IMR-90 (cell line): ENCODE data around the gene ITM2C. TPM values are rescaled to one million over a fixed set of nuclear protein-coding genes. Genes with fewer than 3 reads are reported as not detected.
A peak's percentile ranks its signal among the peaks of the same experiment; 100 is the strongest.

Experiments used
- ATAC-seq: fragments of 200-7000 bp; cut with Tn5 transposase; 2 replicates; pipeline ENCODE4 v1.9.1; 2020; ENCODE audit warnings: low read depth, mild to moderate bottlenecking, moderate library complexity
- BruUV-seq: library from RNA; stranded (reverse); fragments of 400-500 nt; replicated peaks from 2 replicates; lab custom pipeline; 2021; lab: Mats Ljungman, UMichigan
- CTCF ChIA-PET: fragments of 300-600 bp; formaldehyde crosslinking; extraction: SDS; loops from one replicate; lab custom pipeline; 2021; ENCODE audit warnings: antibody characterized with exemption; lab: Yijun Ruan, JAX
- POLR2A ChIA-PET: fragments of 300-600 bp; sonication (Branson Sonifier 250); formaldehyde crosslinking; loops from one replicate; lab custom pipeline; 2022; ENCODE audit warnings: antibody characterized with exemption; ENCODE audit not compliant: unreplicated experiment; lab: Charles Lee
- DNase-seq: peaks from one replicate; pipeline ENCODE4 v3.0.0; 2013
- H2AFZ ChIP-seq: replicated peaks from 2 replicates; pipeline ENCODE3; 2013; ENCODE audit warnings: low read length, mild to moderate bottlenecking; ENCODE audit not compliant: poor library complexity
- H2AK5ac ChIP-seq: 2 replicates; pipeline ENCODE4 v1.6.1; 2013; ENCODE audit warnings: low read depth, low read length, inconsistent platforms
- H2AK9ac ChIP-seq: replicated peaks from 2 replicates; pipeline ENCODE3; 2013; ENCODE audit warnings: mild to moderate bottlenecking, low read depth, low read length, moderate library complexity; ENCODE audit not compliant: poor library complexity
- H2BK120ac ChIP-seq: 2 replicates; pipeline ENCODE4 v1.6.1; 2013; ENCODE audit warnings: low read depth, low read length, inconsistent platforms
- H2BK15ac ChIP-seq: 3 replicates; pipeline ENCODE4 v1.6.1; 2013; ENCODE audit warnings: low read depth, low read length, inconsistent platforms
- H2BK20ac ChIP-seq: 2 replicates; pipeline ENCODE4 v1.6.1; 2013; ENCODE audit warnings: low read depth, mild to moderate bottlenecking, inconsistent platforms, low read length, moderate library complexity
- H2BK5ac ChIP-seq: 2 replicates; pipeline ENCODE4 v1.6.1; 2013; ENCODE audit warnings: mild to moderate bottlenecking, low read depth, low read length, inconsistent platforms; ENCODE audit not compliant: poor library complexity, severe bottlenecking
- H3K14ac ChIP-seq: replicated peaks from 2 replicates; pipeline ENCODE4 v1.6.1; 2013; ENCODE audit warnings: low read depth, low read length, inconsistent platforms
- H3K18ac ChIP-seq: 2 replicates; pipeline ENCODE4 v1.6.1; 2013; ENCODE audit warnings: low read depth, low read length, control low read depth
- H3K23ac ChIP-seq: 2 replicates; pipeline ENCODE4 v1.6.1; 2013; ENCODE audit warnings: low read depth, low read length, inconsistent platforms
- H3K27ac ChIP-seq: 2 replicates; pipeline ENCODE4 v1.5.1; 2013; ENCODE audit warnings: mild to moderate bottlenecking, control low read depth, low read length; ENCODE audit not compliant: insufficient read depth
- H3K27me3 ChIP-seq: 2 replicates; pipeline ENCODE4 v1.6.1; 2013; ENCODE audit warnings: low read length; ENCODE audit not compliant: control insufficient read depth, insufficient read depth
- H3K36me3 ChIP-seq: 2 replicates; pipeline ENCODE4 v1.6.1; 2013; ENCODE audit warnings: low read length, mixed read lengths; ENCODE audit not compliant: control insufficient read depth, insufficient read depth
- H3K4ac ChIP-seq: 2 replicates; pipeline ENCODE4 v1.6.1; 2013; ENCODE audit warnings: low read depth, low read length, inconsistent platforms
- H3K4me1 ChIP-seq: 2 replicates; pipeline ENCODE4 v1.6.1; 2013; ENCODE audit warnings: low read length, mixed read lengths; ENCODE audit not compliant: control insufficient read depth, insufficient read depth
- H3K4me2 ChIP-seq: 2 replicates; pipeline ENCODE4 v1.6.1; 2013; ENCODE audit warnings: low read depth, mild to moderate bottlenecking, control low read depth, low read length, moderate library complexity
- H3K4me3 ChIP-seq: 2 replicates; pipeline ENCODE4 v1.5.1; 2013; ENCODE audit warnings: low read depth, mild to moderate bottlenecking, control low read depth, low read length, moderate library complexity; ENCODE audit not compliant: insufficient read depth
- H3K56ac ChIP-seq: 2 replicates; pipeline ENCODE4 v1.6.1; 2013; ENCODE audit warnings: low read length, inconsistent platforms; ENCODE audit not compliant: insufficient read depth; ENCODE audit errors: extremely low read depth
- H3K79me1 ChIP-seq, 2 experiments: 2 replicates each; pipeline ENCODE4 v1.6.1; 2013; ENCODE audit warnings: low read length in 2 of 2, inconsistent platforms in 1 of 2, low read depth in 1 of 2
- H3K9ac ChIP-seq: 2 replicates; pipeline ENCODE4 v1.6.1; 2013; ENCODE audit warnings: low read depth, low read length, control low read depth
- H3K9me1 ChIP-seq: 2 replicates; pipeline ENCODE4 v1.6.1; 2013; ENCODE audit warnings: low read length, inconsistent platforms; ENCODE audit not compliant: insufficient read depth
- H3K9me3 ChIP-seq: 2 replicates; pipeline ENCODE4 v1.6.1; 2013; ENCODE audit warnings: low read length; ENCODE audit not compliant: control insufficient read depth, insufficient read depth
- H4K20me1 ChIP-seq: 2 replicates; pipeline ENCODE4 v1.6.1; 2013; ENCODE audit warnings: low read length, inconsistent platforms; ENCODE audit not compliant: insufficient read depth
- H4K5ac ChIP-seq: 2 replicates; pipeline ENCODE4 v1.6.1; 2013; ENCODE audit warnings: mild to moderate bottlenecking, low read depth, low read length, control low read depth
- H4K8ac ChIP-seq, 2 experiments: 2 replicates each; pipeline ENCODE4 v1.6.1; 2013; ENCODE audit warnings: low read depth in 2 of 2, low read length in 2 of 2, control low read depth in 1 of 2, inconsistent platforms in 1 of 2
- H4K91ac ChIP-seq: 2 replicates; pipeline ENCODE4 v1.6.1; 2013; ENCODE audit warnings: low read depth, low read length, inconsistent platforms; ENCODE audit not compliant: insufficient read depth
- CEBPB ChIP-seq: IDR thresholded peaks from 2 replicates; pipeline ENCODE4 v1.6.1; 2012; ENCODE audit warnings: low read depth, low read length, improper control_type of control experiment
- CHD1 ChIP-seq: IDR thresholded peaks from 2 replicates; pipeline ENCODE4 v1.6.1; 2012; ENCODE audit warnings: low read depth, low read length, improper control_type of control experiment
- MAFK ChIP-seq: IDR thresholded peaks from 2 replicates; pipeline ENCODE4 v1.6.1; 2012; ENCODE audit warnings: low read depth, low read length, improper control_type of control experiment
- NFE2L2 ChIP-seq: fragments of 150-350 bp; IDR thresholded peaks from 2 replicates; pipeline ENCODE4 v1.6.1; 2016; ENCODE audit warnings: low read depth, mild to moderate bottlenecking, low read length
- POLR2A ChIP-seq: IDR thresholded peaks from 2 replicates; pipeline ENCODE4 v1.6.1; 2012; ENCODE audit warnings: mild to moderate bottlenecking, low read depth, low read length
- RCOR1 ChIP-seq: IDR thresholded peaks from 2 replicates; pipeline ENCODE4 v1.6.1; 2012; ENCODE audit warnings: mild to moderate bottlenecking, low read length, improper control_type of control experiment; ENCODE audit not compliant: insufficient replicate concordance
- USF2 ChIP-seq: fragments of 150-350 bp; IDR thresholded peaks from 2 replicates; pipeline ENCODE4 v1.6.1; 2017; ENCODE audit warnings: mild to moderate bottlenecking, antibody characterized with exemption, low read length, low read depth
- WGBS, 2 experiments: methylation state at CpG; one replicate each; pipeline versions ENCODE4 v1.1.5 to v1.1.7; 2013; ENCODE audit warnings: missing lambda C conversion rate in 2 of 2; ENCODE audit not compliant: insufficient read length in 1 of 2; ENCODE audit errors: extremely low coverage in 2 of 2; 5-methylcytosine and 5-hydroxymethylcytosine counted together
- dilution Hi-C: fragments of 300-500 bp; cut with HindIII; formaldehyde crosslinking; loops from one replicate; pipeline ENCODE4 v1.14.3; 2018; ENCODE audit warnings: low sequenced_read_pairs; ENCODE audit not compliant: unreplicated experiment
- in situ Hi-C: fragments of 300-500 bp; cut with MboI; formaldehyde crosslinking; loops from 3 replicates; pipeline ENCODE4 v1.14.3; 2019; ENCODE audit warnings: low sequenced_read_pairs, inconsistent platforms, mixed read lengths
- intact Hi-C: fragments of 100-400 bp; cut with micrococcal nuclease; formaldehyde crosslinking; loops from 2 replicates; pipeline ENCODE4 v1.10.0; 2022
- polyA plus RNA-seq, 3 experiments: library from polyadenylated mRNA; depleted of rRNA; stranded (reverse); fragments of >200 nt; gene quantifications; 2 replicates each; pipeline ENCODE4 v1.2.3, GENCODE V29; 2012; ENCODE audit warnings: low replicate concordance in 1 of 3
- total RNA-seq: library from RNA; depleted of rRNA; stranded (reverse); fragments of >200 nt; gene quantifications from 2 replicates; pipeline ENCODE4 v1.2.3, GENCODE V29; 2012

ITM2C gene
- total and polyA plus RNA-seq, 2 of the 4 experiments (the other 2 are of a cell fraction): 46.8 to 274 TPM

- Histone ChIP-seq H3K27me3 (no peaks in the 10 kb centered on the region), H3K23ac (no peak overlapping the region), H3K56ac (no peak overlapping the region), H4K5ac (no peak overlapping the region), H3K36me3 (peaks cover 36% of the 10 kb centered on the region), H3K9me1 (no peaks in the 10 kb centered on the region; the same call in 1 of the 2 replicates), H3K18ac (no peak overlapping the region), H4K20me1 (0 out of 2 replicates have a peak, but pooled peaks cover under 1% of the 10 kb centered on the region), H3K79me1 (no peaks in the 10 kb centered on the region), H4K91ac (no peak overlapping the region), H2BK20ac (no peak overlapping the region), H2AFZ (peak overlapping the region; percentile 32), H2AK9ac (no peak overlapping the region), H2BK15ac (no peak overlapping the region), H3K4me1 (no peaks in the 10 kb centered on the region), H4K8ac (no peak overlapping the region), H3K4me3 (no peak overlapping the region), H2AK5ac (no peak overlapping the region), H2BK120ac (no peak overlapping the region), H3K4me2 (no peak overlapping the region), H3K9me3 (no peaks in the 10 kb centered on the region), H2BK5ac (no peak overlapping the region), H3K4ac (no peak overlapping the region), H3K27ac (no peak overlapping the region), H3K9ac (no peak overlapping the region), H3K14ac (no peak overlapping the region)
- intact Hi-C loops (no loop called here), dilution Hi-C loops (no loop called here), in situ Hi-C loops (no loop called here)
- ATAC-seq: no peak
- 76% methylated on average over 3 of the region's 11 CpGs; no CpG with 5 or more reads in 1 of the 2 experiments for WGBS, 2 experiments
- TF ChIP-seq MAFK (no peak), POLR2A (no peak), CHD1 (no peak), CEBPB (no peak), USF2 (no peak), RCOR1 (no peak), NFE2L2 (no peak)
- DNase-seq: no peak
- CTCF ChIA-PET: no interaction called here
- no TSS peak for BruUV-seq
- POLR2A ChIA-PET: no interaction called here
Measured at GRCh38 chr2:230879271-230879882, 14.6 kb downstream of the ITM2C start.
